ENCODE results near the gene MUC15.

The MUC15 gene

DNA sequence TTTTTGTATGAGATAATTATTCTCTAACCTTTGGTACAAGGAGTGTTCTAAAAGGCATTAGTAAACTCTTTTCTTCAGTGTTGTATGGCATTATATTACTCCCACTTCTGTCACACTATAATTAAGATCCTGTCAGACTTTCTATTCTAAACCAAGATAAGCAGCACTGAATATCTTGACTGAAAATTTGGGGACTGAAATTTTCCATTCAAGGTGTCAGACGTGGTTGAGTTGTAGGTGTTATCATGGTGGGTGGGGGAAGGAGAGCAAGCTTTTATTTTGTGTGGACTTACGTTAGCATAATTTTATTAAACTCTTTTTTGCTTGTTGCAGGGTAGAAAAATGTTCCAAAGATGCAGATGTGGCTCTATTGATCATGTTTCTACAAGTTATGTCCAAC lies 22.9 kb downstream of the MUC15 start:
- H3K27ac ChIP-seq (replicated peaks), result no peak overlapping the region
- no peak for DNase-seq (ENCODE audit: low read depth in 1 of 2, low spot score in 1 of 2)
- no peak for TF ChIP-seq POLR2AphosphoS5 (IDR thresholded peaks at IDR 0.05; ENCODE audit: low read depth)
- TF ChIP-seq, protein P1, sequence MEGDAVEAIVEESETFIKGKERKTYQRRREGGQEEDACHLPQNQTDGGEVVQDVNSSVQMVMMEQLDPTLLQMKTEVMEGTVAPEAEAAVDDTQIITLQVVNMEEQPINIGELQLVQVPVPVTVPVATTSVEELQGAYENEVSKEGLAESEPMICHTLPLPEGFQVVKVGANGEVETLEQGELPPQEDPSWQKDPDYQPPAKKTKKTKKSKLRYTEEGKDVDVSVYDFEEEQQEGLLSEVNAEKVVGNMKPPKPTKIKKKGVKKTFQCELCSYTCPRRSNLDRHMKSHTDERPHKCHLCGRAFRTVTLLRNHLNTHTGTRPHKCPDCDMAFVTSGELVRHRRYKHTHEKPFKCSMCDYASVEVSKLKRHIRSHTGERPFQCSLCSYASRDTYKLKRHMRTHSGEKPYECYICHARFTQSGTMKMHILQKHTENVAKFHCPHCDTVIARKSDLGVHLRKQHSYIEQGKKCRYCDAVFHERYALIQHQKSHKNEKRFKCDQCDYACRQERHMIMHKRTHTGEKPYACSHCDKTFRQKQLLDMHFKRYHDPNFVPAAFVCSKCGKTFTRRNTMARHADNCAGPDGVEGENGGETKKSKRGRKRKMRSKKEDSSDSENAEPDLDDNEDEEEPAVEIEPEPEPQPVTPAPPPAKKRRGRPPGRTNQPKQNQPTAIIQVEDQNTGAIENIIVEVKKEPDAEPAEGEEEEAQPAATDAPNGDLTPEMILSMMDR (IDR thresholded peaks at IDR 0.05; ENCODE audit: insufficient read depth, low read length), result no peak
- TF ChIP-seq, protein P2, sequence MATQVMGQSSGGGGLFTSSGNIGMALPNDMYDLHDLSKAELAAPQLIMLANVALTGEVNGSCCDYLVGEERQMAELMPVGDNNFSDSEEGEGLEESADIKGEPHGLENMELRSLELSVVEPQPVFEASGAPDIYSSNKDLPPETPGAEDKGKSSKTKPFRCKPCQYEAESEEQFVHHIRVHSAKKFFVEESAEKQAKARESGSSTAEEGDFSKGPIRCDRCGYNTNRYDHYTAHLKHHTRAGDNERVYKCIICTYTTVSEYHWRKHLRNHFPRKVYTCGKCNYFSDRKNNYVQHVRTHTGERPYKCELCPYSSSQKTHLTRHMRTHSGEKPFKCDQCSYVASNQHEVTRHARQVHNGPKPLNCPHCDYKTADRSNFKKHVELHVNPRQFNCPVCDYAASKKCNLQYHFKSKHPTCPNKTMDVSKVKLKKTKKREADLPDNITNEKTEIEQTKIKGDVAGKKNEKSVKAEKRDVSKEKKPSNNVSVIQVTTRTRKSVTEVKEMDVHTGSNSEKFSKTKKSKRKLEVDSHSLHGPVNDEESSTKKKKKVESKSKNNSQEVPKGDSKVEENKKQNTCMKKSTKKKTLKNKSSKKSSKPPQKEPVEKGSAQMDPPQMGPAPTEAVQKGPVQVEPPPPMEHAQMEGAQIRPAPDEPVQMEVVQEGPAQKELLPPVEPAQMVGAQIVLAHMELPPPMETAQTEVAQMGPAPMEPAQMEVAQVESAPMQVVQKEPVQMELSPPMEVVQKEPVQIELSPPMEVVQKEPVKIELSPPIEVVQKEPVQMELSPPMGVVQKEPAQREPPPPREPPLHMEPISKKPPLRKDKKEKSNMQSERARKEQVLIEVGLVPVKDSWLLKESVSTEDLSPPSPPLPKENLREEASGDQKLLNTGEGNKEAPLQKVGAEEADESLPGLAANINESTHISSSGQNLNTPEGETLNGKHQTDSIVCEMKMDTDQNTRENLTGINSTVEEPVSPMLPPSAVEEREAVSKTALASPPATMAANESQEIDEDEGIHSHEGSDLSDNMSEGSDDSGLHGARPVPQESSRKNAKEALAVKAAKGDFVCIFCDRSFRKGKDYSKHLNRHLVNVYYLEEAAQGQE (IDR thresholded peaks at IDR 0.05; ENCODE audit: insufficient replicate concordance, low read depth), result no peak
- no peak for TF ChIP-seq SPI1 (IDR thresholded peaks at IDR 0.05; ENCODE audit: borderline replicate concordance, low read depth)
- no peak for TF ChIP-seq GABPA (IDR thresholded peaks at IDR 0.05; ENCODE audit: low read depth)
- no peaks in the 10 kb centered on the region for H3K27me3 ChIP-seq (ENCODE audit: insufficient read depth, poor library complexity, severe bottlenecking)
- H3K4me3 ChIP-seq (replicated peaks; ENCODE audit: insufficient read depth, low read length), result no peak overlapping the region

DNA sequence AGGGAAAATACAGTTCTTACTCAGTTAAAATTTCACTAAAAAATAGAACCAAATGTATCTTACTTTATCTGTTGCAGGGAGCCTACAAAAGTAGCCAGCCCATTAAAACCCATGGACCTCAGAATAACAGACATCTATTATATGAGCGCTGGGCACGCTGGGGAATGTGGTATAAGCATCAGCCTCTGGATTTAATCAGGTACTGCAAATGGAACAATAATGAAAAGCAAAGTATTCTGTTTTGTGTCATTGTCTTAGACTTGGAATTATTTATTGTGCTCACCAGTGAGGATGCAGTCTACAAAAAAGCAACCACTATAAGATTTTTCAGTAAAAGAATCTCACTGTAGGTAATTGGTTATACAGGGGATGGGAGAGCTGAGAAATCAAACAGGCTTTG lies 30.2 kb downstream of the MUC15 start:
- no peak for DNase-seq (ENCODE audit: low read depth in 1 of 2, low spot score in 1 of 2)
- no peak overlapping the region for H3K4me3 ChIP-seq (replicated peaks; ENCODE audit: insufficient read depth, low read length)
- no peak for TF ChIP-seq SPI1 (IDR thresholded peaks at IDR 0.05; ENCODE audit: borderline replicate concordance, low read depth)
- no peak for TF ChIP-seq GABPA (IDR thresholded peaks at IDR 0.05; ENCODE audit: low read depth)
- TF ChIP-seq, protein P2 (IDR thresholded peaks at IDR 0.05; ENCODE audit: insufficient replicate concordance, low read depth), result no peak
- no peak for TF ChIP-seq POLR2AphosphoS5 (IDR thresholded peaks at IDR 0.05; ENCODE audit: low read depth)
- TF ChIP-seq, protein P1 (IDR thresholded peaks at IDR 0.05; ENCODE audit: insufficient read depth, low read length), result no peak
- H3K27me3 ChIP-seq (ENCODE audit: insufficient read depth, poor library complexity, severe bottlenecking), result no peaks in the 10 kb centered on the region
- H3K27ac ChIP-seq (replicated peaks), result no peak overlapping the region

DNA sequence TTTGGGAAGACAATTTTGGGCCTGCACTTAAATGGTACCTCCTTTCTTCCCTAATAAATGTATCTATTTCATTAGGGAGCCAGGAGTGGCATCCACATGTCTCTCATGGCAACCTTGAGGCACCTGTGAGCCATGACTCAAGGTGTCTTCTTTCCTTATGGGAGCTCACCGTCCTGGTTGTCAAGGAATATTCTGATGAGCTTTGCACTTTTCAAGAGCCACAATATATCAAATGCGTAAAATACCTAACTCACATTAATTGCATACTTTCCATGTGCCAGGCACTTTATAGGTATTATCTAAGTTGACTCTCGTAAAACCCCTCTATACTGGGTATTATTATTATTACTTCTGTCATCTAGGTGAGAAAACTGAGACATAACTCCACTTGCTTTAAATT lies 32.5 kb downstream of the MUC15 start:
- Histone ChIP-seq H3K4me3 (replicated peaks; ENCODE audit: insufficient read depth, low read length) (no peak overlapping the region), H3K27ac (replicated peaks) (no peak overlapping the region), H3K27me3 (ENCODE audit: insufficient read depth, poor library complexity, severe bottlenecking) (no peaks in the 10 kb centered on the region)
- no peak for TF ChIP-seq SPI1 (IDR thresholded peaks at IDR 0.05; ENCODE audit: borderline replicate concordance, low read depth)
- DNase-seq (ENCODE audit: low read depth in 1 of 2, low spot score in 1 of 2), result no peak

DNA sequence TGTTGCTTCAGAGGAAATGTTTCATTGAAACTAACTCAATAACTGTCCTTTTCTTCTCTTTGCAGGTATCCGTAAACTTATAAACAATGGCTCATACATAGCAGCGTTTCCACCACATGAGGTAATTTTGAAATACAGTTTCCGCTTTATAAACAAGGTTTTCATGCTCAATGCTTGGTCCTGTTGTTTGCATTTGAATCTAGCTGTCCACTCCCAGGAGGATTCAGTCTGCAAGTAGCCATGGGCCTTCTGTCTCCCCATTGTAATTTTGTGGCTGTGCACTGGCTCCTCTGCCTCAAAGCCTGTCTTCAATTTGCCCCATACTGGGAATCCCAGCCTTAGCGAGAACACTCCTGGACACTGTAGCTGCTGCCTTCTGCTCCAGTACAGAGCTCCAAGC lies 34.7 kb downstream of the MUC15 start:
- no peaks in the 10 kb centered on the region for H3K27me3 ChIP-seq (ENCODE audit: insufficient read depth, poor library complexity, severe bottlenecking)

More for the DNA sequence above, 34.7 kb downstream of the MUC15 start:
- Histone ChIP-seq H3K4me3 (replicated peaks; ENCODE audit: insufficient read depth, low read length) (no peak overlapping the region), H3K27ac (replicated peaks) (no peak overlapping the region)
- DNase-seq (ENCODE audit: low read depth in 1 of 2, low spot score in 1 of 2), result no peak
- TF ChIP-seq, protein P1 (IDR thresholded peaks at IDR 0.05; ENCODE audit: insufficient read depth, low read length), result no peak
- TF ChIP-seq SPI1 (IDR thresholded peaks at IDR 0.05; ENCODE audit: borderline replicate concordance, low read depth) (no peak), POLR2AphosphoS5 (IDR thresholded peaks at IDR 0.05; ENCODE audit: low read depth) (no peak), GABPA (IDR thresholded peaks at IDR 0.05; ENCODE audit: low read depth) (no peak)
- TF ChIP-seq, protein P2 (IDR thresholded peaks at IDR 0.05; ENCODE audit: insufficient replicate concordance, low read depth), result no peak

All from HL-60 (cell line).